Measurements from ENCODE around the gene NEU3. TPM values are rescaled to one million over a fixed set of nuclear protein-coding genes. Genes with fewer than 3 reads are reported as not detected.

NEU3 gene
- polyA plus RNA-seq, 3 donors: 2.3 to 25.1 (median 3.9) TPM

DNA sequence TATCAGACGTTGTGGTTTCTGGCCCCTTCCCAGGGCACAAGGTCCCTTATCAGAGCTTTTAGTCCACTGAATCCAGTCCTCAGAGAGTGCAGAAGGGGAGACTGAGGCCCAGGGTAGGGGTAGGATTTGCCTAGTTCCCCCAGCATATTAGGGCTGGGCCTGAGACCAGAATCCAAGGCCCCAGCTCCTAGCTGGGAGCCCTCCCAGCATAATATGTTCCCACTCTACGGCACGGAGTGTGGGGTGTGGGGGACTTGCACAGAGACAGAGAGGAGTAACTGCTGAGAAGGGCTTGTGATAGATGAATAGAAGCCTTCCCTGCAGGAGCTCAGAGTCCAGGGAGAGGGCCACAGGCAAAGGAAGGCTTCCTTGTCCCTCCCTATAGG lies 43.8 kb downstream of the NEU3 start:
- no peak overlapping the region for H3K27ac Mint-ChIP-seq
- H3K27me3 Mint-ChIP-seq (ENCODE audit: low read depth in 3 of 3): peaks cover 0 to 3% (median 2%) of the 10 kb centered on the region in 3 donors
- WGBS (ENCODE audit: insufficient coverage): no CpG with 5 or more reads among the region's 3 CpGs
- Histone ChIP-seq H3K27ac (ENCODE audit: low read depth in 1 of 2, low read length in 2 of 2) (no peak overlapping the region), H3K27me3 (ENCODE audit: control insufficient read depth in 2 of 2, insufficient read depth in 2 of 2, low read length in 2 of 2) (no peaks in the 10 kb centered on the region), H3K36me3 (replicated peaks in 1 of 2; ENCODE audit: control insufficient read depth in 1 of 2, insufficient read depth in 2 of 2, low read length in 2 of 2) (no peaks in the 10 kb centered on the region), H3K9me3 (replicated peaks in 1 of 2; ENCODE audit: control insufficient read depth in 1 of 2, insufficient read depth in 1 of 2, low read length in 2 of 2) (no peaks in the 10 kb centered on the region), H4K20me1 (ENCODE audit: insufficient read depth, low read length) (no peaks in the 10 kb centered on the region), H3K4me1 (ENCODE audit: control insufficient read depth in 1 of 2, insufficient read depth in 2 of 2, low read length in 2 of 2) (no peaks in the 10 kb centered on the region), H3K4me2 (replicated peaks; ENCODE audit: extremely low read depth, low read length, poor library complexity, severe bottlenecking) (no peak overlapping the region), H3K9ac (ENCODE audit: insufficient read depth, low read length, poor library complexity, severe bottlenecking) (no peak overlapping the region), H2AFZ (ENCODE audit: insufficient read depth, low read depth, low read length, poor library complexity, severe bottlenecking) (no peak overlapping the region), H3K4me3 (replicated peaks in 1 of 3; ENCODE audit: low read depth in 2 of 3, low read length in 3 of 3) (no peak overlapping the region), H3K79me2 (ENCODE audit: insufficient read depth, low read length) (no peaks in the 10 kb centered on the region)
- intact Hi-C loops (cut with micrococcal nuclease): loop anchor here (5.0 kb wide), 2 partner anchors 100 to 105 kb away; no protein-coding TSS in a partner anchor
- H3K36me3 Mint-ChIP-seq: no peaks in the 10 kb centered on the region
- H3K4me3 Mint-ChIP-seq: no peak overlapping the region
- no peak for DNase-seq
- peaks cover 5% of the 10 kb centered on the region for H3K4me1 Mint-ChIP-seq
- no peaks in the 10 kb centered on the region for H3K9me3 Mint-ChIP-seq
- TF ChIP-seq, protein P1, sequence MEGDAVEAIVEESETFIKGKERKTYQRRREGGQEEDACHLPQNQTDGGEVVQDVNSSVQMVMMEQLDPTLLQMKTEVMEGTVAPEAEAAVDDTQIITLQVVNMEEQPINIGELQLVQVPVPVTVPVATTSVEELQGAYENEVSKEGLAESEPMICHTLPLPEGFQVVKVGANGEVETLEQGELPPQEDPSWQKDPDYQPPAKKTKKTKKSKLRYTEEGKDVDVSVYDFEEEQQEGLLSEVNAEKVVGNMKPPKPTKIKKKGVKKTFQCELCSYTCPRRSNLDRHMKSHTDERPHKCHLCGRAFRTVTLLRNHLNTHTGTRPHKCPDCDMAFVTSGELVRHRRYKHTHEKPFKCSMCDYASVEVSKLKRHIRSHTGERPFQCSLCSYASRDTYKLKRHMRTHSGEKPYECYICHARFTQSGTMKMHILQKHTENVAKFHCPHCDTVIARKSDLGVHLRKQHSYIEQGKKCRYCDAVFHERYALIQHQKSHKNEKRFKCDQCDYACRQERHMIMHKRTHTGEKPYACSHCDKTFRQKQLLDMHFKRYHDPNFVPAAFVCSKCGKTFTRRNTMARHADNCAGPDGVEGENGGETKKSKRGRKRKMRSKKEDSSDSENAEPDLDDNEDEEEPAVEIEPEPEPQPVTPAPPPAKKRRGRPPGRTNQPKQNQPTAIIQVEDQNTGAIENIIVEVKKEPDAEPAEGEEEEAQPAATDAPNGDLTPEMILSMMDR (IDR thresholded peaks at IDR 0.05): no peak

DNA sequence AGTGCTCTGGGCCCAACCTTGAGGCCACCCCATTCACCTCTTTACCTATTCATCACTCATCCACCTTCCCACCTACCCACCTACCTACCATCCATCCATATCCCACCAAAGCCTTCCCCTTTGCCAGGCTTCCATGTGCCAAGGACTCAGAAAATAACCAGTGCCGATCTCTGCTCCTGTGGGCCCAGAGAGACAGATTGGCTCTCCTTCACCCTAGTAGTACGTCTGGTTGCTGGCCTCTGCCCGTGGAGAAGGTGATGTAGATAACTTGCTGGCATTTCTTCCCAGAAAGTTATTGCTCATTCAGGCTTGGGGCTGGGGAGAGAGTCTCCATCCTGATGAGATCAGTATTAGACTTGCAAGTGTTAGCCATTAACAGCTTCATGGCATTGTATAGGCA lies 45.2 kb downstream of the NEU3 start:
- Histone ChIP-seq H4K20me1 (ENCODE audit: insufficient read depth, low read length) (no peaks in the 10 kb centered on the region), H3K79me2 (ENCODE audit: insufficient read depth, low read length) (no peaks in the 10 kb centered on the region), H3K9me3 (replicated peaks in 1 of 2; ENCODE audit: control insufficient read depth in 1 of 2, insufficient read depth in 1 of 2, low read length in 2 of 2) (no peaks in the 10 kb centered on the region), H3K9ac (ENCODE audit: insufficient read depth, low read length, poor library complexity, severe bottlenecking) (peak overlapping the region; percentile 8), H3K27me3 (ENCODE audit: control insufficient read depth in 2 of 2, insufficient read depth in 2 of 2, low read length in 2 of 2) (no peaks in the 10 kb centered on the region), H2AFZ (ENCODE audit: insufficient read depth, low read depth, low read length, poor library complexity, severe bottlenecking) (no peak overlapping the region), H3K4me2 (replicated peaks; ENCODE audit: extremely low read depth, low read length, poor library complexity, severe bottlenecking) (no peak overlapping the region), H3K36me3 (replicated peaks in 1 of 2; ENCODE audit: control insufficient read depth in 1 of 2, insufficient read depth in 2 of 2, low read length in 2 of 2) (no peaks in the 10 kb centered on the region), H3K4me3 (replicated peaks in 1 of 3; ENCODE audit: low read depth in 2 of 3, low read length in 3 of 3) (no peak overlapping the region), H3K27ac (ENCODE audit: low read depth in 1 of 2, low read length in 2 of 2) (no peak overlapping the region), H3K4me1 (ENCODE audit: control insufficient read depth in 1 of 2, insufficient read depth in 2 of 2, low read length in 2 of 2) (no peaks in the 10 kb centered on the region)
- no peaks in the 10 kb centered on the region for H3K36me3 Mint-ChIP-seq
- no peak overlapping the region for H3K27ac Mint-ChIP-seq
- H3K4me3 Mint-ChIP-seq: no peak overlapping the region
- no peaks in the 10 kb centered on the region for H3K9me3 Mint-ChIP-seq
- TF ChIP-seq, protein P1 (IDR thresholded peaks at IDR 0.05): no peak
- intact Hi-C loops (cut with micrococcal nuclease): loop anchor here (5.0 kb wide), 2 partner anchors 102 to 107 kb away; no protein-coding TSS in a partner anchor
- peaks cover 0 to 3% (median 2%) of the 10 kb centered on the region in 3 donors for H3K27me3 Mint-ChIP-seq (ENCODE audit: low read depth in 3 of 3)
- WGBS (ENCODE audit: insufficient coverage): 85% methylated on average over 2 of the region's 3 CpGs
- no peak for DNase-seq
- peaks cover 5% of the 10 kb centered on the region for H3K4me1 Mint-ChIP-seq
